Subcutaneous abdominal adipose tissue (tissue), 5 donors: ENCODE results near the gene PSG2.
"Not testable (repeated sequence)": the region's sequence is repeated elsewhere in the genome, so short reads cannot be mapped to it uniquely, and the experiment has no call there.

Experiments used
- H3K27ac ChIP-seq: one replicate; pipeline ENCODE4 v1.7.0; 2013; ENCODE audit warnings: low read depth, mild to moderate bottlenecking, inconsistent platforms, low read length, moderate library complexity
- H3K27me3 ChIP-seq, 5 donors: one replicate each; pipeline ENCODE4 v1.7.0; 2013; ENCODE audit warnings: low read length in 5 of 5, inconsistent platforms in 1 of 5; ENCODE audit not compliant: control insufficient read depth in 5 of 5, insufficient read depth in 4 of 5
- H3K36me3 ChIP-seq, 5 donors: one replicate each; pipeline ENCODE4 v1.7.0; 2013; ENCODE audit warnings: low read length in 5 of 5; ENCODE audit not compliant: control insufficient read depth in 5 of 5, insufficient read depth in 5 of 5
- H3K4me1 ChIP-seq, 5 donors: one replicate each; pipeline ENCODE4 v1.7.0; 2013; ENCODE audit warnings: low read length in 5 of 5, mild to moderate bottlenecking in 3 of 5, moderate library complexity in 1 of 5; ENCODE audit not compliant: control insufficient read depth in 5 of 5, insufficient read depth in 5 of 5
- H3K4me3 ChIP-seq, 5 donors: one replicate each; pipeline ENCODE4 v1.7.0; 2013; ENCODE audit warnings: low read length in 5 of 5, low read depth in 1 of 5
- H3K9ac ChIP-seq, 5 donors: one replicate each; pipeline ENCODE4 v1.7.0; 2013; ENCODE audit warnings: low read length in 5 of 5, mild to moderate bottlenecking in 4 of 5, moderate library complexity in 3 of 5
- H3K9me3 ChIP-seq, 5 donors: one replicate each; pipeline ENCODE4 v1.7.0; 2013; ENCODE audit warnings: low read length in 5 of 5; ENCODE audit not compliant: control insufficient read depth in 5 of 5
- donor health status: healthy.
- donor health status: healthy.
- donor health status: healthy.
- donor health status: healthy.
- donor health status: healthy.

The PSG2 gene

DNA sequence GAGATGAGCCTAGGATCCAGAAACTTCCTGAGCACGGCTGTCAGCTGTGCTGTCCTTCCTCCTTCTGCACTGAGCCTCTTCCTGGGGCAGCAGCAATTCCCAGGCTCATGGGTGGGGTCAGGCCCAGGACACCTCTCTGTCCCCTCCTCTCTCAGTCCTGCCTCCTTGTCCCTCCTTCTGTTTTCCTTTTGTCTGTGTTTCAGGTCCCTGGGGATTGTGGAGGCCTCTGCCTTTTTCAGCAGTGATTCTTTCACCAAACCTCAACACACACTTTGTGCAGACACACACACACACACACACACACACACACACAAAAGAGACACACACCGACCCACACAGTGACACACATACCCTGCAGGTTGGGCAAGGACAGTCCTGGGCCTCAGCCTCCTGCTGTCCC is at the start of gene PSG2:
PSG2 (minus strand) TSS at position 101 of the 400 bp plus-strand sequence. CDS start 132 bp downstream, outside the sequence.
- H3K4me1 ChIP-seq, H3K9ac ChIP-seq, H3K27me3 ChIP-seq, H3K9me3 ChIP-seq, H3K36me3 ChIP-seq, H3K27ac ChIP-seq, H3K4me3 ChIP-seq: not testable (repeated sequence)

- not testable (repeated sequence) for H3K9me3 ChIP-seq, H3K36me3 ChIP-seq, H3K9ac ChIP-seq, H3K4me3 ChIP-seq, H3K27me3 ChIP-seq, H3K27ac ChIP-seq, H3K4me1 ChIP-seq
Observed at GRCh38 chr19:43131281-43131842, 48.9 kb upstream of the PSG2 start.

- not testable (repeated sequence) for H3K9ac ChIP-seq, H3K36me3 ChIP-seq, H3K4me1 ChIP-seq, H3K9me3 ChIP-seq, H3K27me3 ChIP-seq, H3K4me3 ChIP-seq, H3K27ac ChIP-seq
Observed at GRCh38 chr19:43129197-43129596, 46.7 kb upstream of the PSG2 start.

GRCh38 chr19:43127336-43127735 is 44.8 kb upstream of the PSG2 start:
- not testable (repeated sequence) for H3K27me3 ChIP-seq, H3K36me3 ChIP-seq, H3K4me3 ChIP-seq, H3K27ac ChIP-seq, H3K9ac ChIP-seq, H3K4me1 ChIP-seq, H3K9me3 ChIP-seq

DNA sequence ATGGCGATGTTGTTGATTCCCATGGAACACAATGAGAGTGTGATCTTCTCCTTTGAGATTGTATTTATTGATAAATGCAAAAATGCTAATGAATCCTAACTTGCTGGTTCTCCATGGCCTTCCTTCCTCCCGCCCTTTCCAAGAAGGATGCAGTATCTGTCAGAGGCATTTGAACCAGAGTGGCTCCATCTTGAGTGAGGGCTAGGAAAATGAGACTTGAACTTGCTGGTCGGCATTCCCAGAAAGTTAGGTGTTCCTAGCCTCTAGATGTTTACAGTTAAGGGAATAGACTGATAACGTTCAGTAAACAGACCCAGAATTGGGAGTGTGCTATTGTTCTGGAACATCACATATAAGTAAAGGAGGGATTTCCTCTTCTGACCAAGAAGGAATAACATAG is 44.2 kb upstream of the PSG2 start:
- Histone ChIP-seq H3K4me3 (no peak overlapping the region), H3K27ac (no peak overlapping the region), H3K9ac (no peak overlapping the region), H3K27me3 (no peaks in the 10 kb centered on the region), H3K4me1 (no peaks in the 10 kb centered on the region), H3K9me3 (no peaks in the 10 kb centered on the region), H3K36me3 (no peaks in the 10 kb centered on the region)

DNA sequence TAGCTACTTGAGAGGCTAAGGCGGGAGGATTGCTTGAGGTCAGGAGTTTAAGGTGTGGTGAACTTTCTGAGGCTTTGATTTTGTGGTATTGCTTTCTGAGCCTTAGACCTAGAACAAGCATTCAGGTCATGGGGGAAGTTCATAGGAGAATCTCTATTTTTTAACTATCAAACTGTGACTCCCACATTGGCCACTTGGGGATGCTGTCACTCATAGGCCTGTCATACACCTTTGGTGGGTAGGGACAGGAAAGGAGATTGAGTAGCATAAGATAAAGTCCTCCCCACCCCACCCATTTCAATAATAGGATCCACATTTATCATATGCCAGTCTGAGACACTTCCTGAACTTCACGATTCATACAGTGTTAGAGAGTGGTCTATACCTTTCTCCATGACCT is 41.9 kb upstream of the PSG2 start:
- H3K4me3 ChIP-seq = no peak overlapping the region
- H3K9ac ChIP-seq = no peak overlapping the region
- H3K36me3 ChIP-seq = no peaks in the 10 kb centered on the region
- no peaks in the 10 kb centered on the region for H3K27me3 ChIP-seq
- no peak overlapping the region for H3K27ac ChIP-seq
- H3K4me1 ChIP-seq = peaks cover 0 to 4% (median 0%) of the 10 kb centered on the region in 5 donors
- no peaks in the 10 kb centered on the region for H3K9me3 ChIP-seq

GRCh38 chr19:43120433-43121026 is 38.0 kb upstream of the PSG2 start:
- not testable (repeated sequence) for H3K4me3 ChIP-seq, H3K27ac ChIP-seq, H3K9me3 ChIP-seq, H3K27me3 ChIP-seq, H3K36me3 ChIP-seq, H3K9ac ChIP-seq, H3K4me1 ChIP-seq

DNA sequence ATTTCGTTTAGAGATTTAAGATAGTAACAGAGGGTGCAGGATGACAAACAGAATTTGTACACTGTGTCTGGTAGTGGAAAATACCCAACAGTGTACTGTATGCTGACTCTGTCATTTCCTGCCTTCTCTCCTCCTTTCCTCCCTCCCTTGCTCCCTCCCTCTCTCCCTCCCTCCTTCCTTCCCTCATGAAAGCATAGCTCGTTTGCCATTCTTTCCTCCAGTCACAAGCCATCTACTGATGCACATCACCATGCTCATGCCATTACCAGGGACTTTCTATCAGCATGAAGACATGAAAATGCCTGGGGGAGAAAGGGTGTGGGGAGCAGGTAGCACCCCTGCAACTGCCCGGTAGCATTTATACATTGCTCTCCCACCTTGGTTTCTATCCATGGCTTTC is 37.0 kb upstream of the PSG2 start:
- H3K4me3 ChIP-seq, H3K27ac ChIP-seq, H3K9ac ChIP-seq, H3K36me3 ChIP-seq, H3K4me1 ChIP-seq, H3K27me3 ChIP-seq, H3K9me3 ChIP-seq: not testable (repeated sequence)

DNA sequence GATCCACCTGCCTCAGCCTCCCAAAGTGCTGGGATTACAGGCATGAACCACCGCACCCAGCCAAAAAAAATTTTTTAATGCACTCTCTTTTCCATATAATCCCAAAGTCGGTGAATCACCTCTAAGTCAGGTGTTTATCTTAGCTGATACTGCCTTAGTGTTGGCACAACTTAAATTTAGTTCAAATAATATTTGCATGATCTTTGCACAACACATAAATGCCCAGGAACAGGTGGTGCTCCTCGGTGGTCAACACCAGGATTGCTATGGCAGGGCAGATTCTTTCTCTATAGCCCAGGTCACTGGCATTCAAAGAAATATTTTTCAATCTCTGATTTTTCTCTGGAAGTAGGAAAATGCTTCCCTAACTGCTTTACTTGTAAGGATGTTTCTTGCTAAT is 33.9 kb upstream of the PSG2 start:
- not testable (repeated sequence) for H3K9ac ChIP-seq, H3K27ac ChIP-seq, H3K4me3 ChIP-seq, H3K4me1 ChIP-seq, H3K9me3 ChIP-seq, H3K36me3 ChIP-seq, H3K27me3 ChIP-seq

GRCh38 chr19:43115548-43115947 is 33.0 kb upstream of the PSG2 start:
- H3K36me3 ChIP-seq, H3K27me3 ChIP-seq, H3K4me1 ChIP-seq, H3K9ac ChIP-seq, H3K27ac ChIP-seq, H3K4me3 ChIP-seq, H3K9me3 ChIP-seq: not testable (repeated sequence)

GRCh38 chr19:43115064-43115463 is 32.6 kb upstream of the PSG2 start:
- H3K4me3 ChIP-seq, H3K4me1 ChIP-seq: not testable (repeated sequence)

More at GRCh38 chr19:43115064-43115463, 32.6 kb upstream of the PSG2 start:
- H3K36me3 ChIP-seq, H3K27ac ChIP-seq, H3K9me3 ChIP-seq, H3K9ac ChIP-seq, H3K27me3 ChIP-seq: not testable (repeated sequence)
